Upper lobe of left lung (tissue), 4 donors: ENCODE measurements around the gene NCLN.
"Not testable (repeated sequence)": the region's sequence is repeated elsewhere in the genome, so short reads cannot be mapped to it uniquely, and the experiment has no call there.

Source experiments
- CTCF ChIP-seq, 6 experiments: fragments of 450-650 bp in 4 of 6; fragments of 200-600 bp in 2 of 6; sonication (generic) in 2 of 6; IDR thresholded peaks; one replicate each; pipeline ENCODE4 v1.5.1; 2016 to 2019; ENCODE audit warnings: antibody characterized with exemption in 6 of 6
- EP300 ChIP-seq, 4 donors: sonication (generic); formaldehyde crosslinking; IDR thresholded peaks; one replicate each; pipeline ENCODE4 v1.5.1; 2017; ENCODE audit warnings: antibody characterized with exemption in 4 of 4, control low read depth in 2 of 4
- POLR2A ChIP-seq, 4 donors: fragments of 450-650 bp; IDR thresholded peaks; one replicate each; pipeline ENCODE4 v1.5.1; 2016 to 2017; ENCODE audit warnings: antibody characterized with exemption in 4 of 4, mild to moderate bottlenecking in 2 of 4
- POLR2AphosphoS5 ChIP-seq, 2 donors: sonication (generic); formaldehyde crosslinking; IDR thresholded peaks; one replicate each; pipeline ENCODE4 v1.5.1; 2017; ENCODE audit warnings: antibody characterized with exemption in 2 of 2

- TF ChIP-seq CTCF, POLR2A, EP300, POLR2AphosphoS5 (IDR thresholded peaks at IDR 0.05): not testable (repeated sequence)
Measured at GRCh38 chr19:3191806-3192104, 6.0 kb downstream of the NCLN start.
